Adrenal gland (tissue), 5 donors: ENCODE results near the gene POMGNT1.

ENCODE experiments used
- POLR2A ChIP-seq, 2 donors: fragments of 450-650 bp; IDR thresholded peaks; one replicate each; pipeline ENCODE4 v1.6.1; 2017; ENCODE audit warnings: antibody characterized with exemption in 2 of 2, mild to moderate bottlenecking in 2 of 2, moderate library complexity in 1 of 2
- TF ChIP-seq, protein P1 (sequence below), 6 experiments: fragments of 450-650 bp in 4 of 6; fragments of 200-600 bp in 2 of 6; sonication (generic) in 1 of 6; IDR thresholded peaks; 1 replicate in 5 of 6; 2 replicates in 1 of 6; pipeline versions ENCODE4 v1.5.1 to v1.8.0; 2016 to 2021; ENCODE audit warnings: antibody characterized with exemption in 6 of 6, mild to moderate bottlenecking in 2 of 6, moderate library complexity in 1 of 6
- donor health status: DM: no; HTN: no; CAD: no.

- no peak for TF ChIP-seq POLR2A (IDR thresholded peaks at IDR 0.05)
- TF ChIP-seq, protein P1, sequence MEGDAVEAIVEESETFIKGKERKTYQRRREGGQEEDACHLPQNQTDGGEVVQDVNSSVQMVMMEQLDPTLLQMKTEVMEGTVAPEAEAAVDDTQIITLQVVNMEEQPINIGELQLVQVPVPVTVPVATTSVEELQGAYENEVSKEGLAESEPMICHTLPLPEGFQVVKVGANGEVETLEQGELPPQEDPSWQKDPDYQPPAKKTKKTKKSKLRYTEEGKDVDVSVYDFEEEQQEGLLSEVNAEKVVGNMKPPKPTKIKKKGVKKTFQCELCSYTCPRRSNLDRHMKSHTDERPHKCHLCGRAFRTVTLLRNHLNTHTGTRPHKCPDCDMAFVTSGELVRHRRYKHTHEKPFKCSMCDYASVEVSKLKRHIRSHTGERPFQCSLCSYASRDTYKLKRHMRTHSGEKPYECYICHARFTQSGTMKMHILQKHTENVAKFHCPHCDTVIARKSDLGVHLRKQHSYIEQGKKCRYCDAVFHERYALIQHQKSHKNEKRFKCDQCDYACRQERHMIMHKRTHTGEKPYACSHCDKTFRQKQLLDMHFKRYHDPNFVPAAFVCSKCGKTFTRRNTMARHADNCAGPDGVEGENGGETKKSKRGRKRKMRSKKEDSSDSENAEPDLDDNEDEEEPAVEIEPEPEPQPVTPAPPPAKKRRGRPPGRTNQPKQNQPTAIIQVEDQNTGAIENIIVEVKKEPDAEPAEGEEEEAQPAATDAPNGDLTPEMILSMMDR (IDR thresholded peaks at IDR 0.05), result no peak
Measured at GRCh38 chr1:46150085-46150484, 48.1 kb downstream of the POMGNT1 start.
